ENCODE data around the gene DQX1.

- TF ChIP-seq CTCF (IDR thresholded peaks at IDR 0.05) (peak in 1 of 6 experiments; percentile 8), POLR2A (IDR thresholded peaks at IDR 0.05) (peak; percentile 60 to 70)
Observed at GRCh38 chr2:74472086-74472944, 53.7 kb downstream of the DQX1 start, which contains the start of gene MRPL53.
